ENCODE results near the gene GLYR1. TPM values are rescaled to one million over a fixed set of nuclear protein-coding genes. Genes with fewer than 3 reads are reported as not detected.

Gene GLYR1
- total RNA-seq, 1 experiment from 2014 or later, result 111 TPM

DNA sequence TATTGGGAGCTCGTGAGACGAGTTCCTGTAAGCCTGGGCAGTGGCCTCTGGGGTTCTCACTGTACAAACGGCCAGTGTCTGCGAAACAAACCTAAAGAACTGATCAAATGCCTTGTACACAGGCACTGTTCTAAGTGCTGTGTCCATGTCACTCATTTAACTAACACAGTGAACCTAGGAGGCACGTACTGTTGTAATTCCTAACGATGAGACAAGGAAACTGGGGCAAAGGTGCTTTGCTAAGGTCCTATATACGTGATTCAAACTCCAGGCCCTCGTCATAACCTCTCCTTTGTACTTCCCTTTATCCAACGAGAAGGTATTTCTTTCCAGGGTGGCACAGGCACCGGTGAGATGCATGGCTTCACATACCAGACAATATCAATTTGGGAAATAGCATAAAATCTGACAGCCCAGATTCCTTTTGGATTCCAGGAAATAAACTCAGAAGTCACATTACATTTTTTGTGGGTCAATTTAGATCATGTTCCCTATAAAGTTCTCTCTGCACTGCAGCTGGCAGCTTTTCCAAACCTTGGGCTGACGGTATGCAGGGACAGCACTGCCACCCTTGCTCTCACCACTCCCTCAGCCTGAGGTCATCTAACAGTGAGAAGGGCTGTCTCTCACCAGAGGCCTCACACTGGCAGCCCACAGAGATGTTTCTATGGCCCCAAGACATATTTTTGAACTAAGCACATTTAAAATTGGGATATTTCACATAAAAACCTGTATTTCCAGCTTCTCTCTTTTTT lies 18.3 kb downstream of the GLYR1 start:
- Histone ChIP-seq H3K27ac (ENCODE audit: low read length) (no peak overlapping the region), H3K4me3 (ENCODE audit: low read depth in 2 of 2, low read length in 2 of 2) (no peak overlapping the region), H3K36me3 (ENCODE audit: control insufficient read depth, insufficient read depth, low read length) (peaks cover 33% of the 10 kb centered on the region), H3K9me3 (ENCODE audit: control insufficient read depth, insufficient read depth, low read depth, low read length) (no peaks in the 10 kb centered on the region), H3K27me3 (ENCODE audit: control insufficient read depth, insufficient read depth, low read length) (no peaks in the 10 kb centered on the region), H3K4me1 (ENCODE audit: control insufficient read depth, insufficient read depth, low read length) (no peaks in the 10 kb centered on the region)
- no TSS peak for BruUV-seq (replicated peaks)
- ChIA-PET CTCF (no interaction called here), POLR2A (no interaction called here)
- TF ChIP-seq POLR2AphosphoS5 (IDR thresholded peaks at IDR 0.05; ENCODE audit: low read depth, low read length) (no peak), TCF7L2 (IDR thresholded peaks at IDR 0.05; ENCODE audit: low read depth, low read length) (no peak), SIN3A (IDR thresholded peaks at IDR 0.05; ENCODE audit: borderline replicate concordance, insufficient read depth, low read depth, low read length) (no peak), REST (IDR thresholded peaks at IDR 0.05; ENCODE audit: insufficient read depth in 1 of 2, low read depth in 2 of 2, low read length in 1 of 2) (no peak)
- TF ChIP-seq, protein P1, sequence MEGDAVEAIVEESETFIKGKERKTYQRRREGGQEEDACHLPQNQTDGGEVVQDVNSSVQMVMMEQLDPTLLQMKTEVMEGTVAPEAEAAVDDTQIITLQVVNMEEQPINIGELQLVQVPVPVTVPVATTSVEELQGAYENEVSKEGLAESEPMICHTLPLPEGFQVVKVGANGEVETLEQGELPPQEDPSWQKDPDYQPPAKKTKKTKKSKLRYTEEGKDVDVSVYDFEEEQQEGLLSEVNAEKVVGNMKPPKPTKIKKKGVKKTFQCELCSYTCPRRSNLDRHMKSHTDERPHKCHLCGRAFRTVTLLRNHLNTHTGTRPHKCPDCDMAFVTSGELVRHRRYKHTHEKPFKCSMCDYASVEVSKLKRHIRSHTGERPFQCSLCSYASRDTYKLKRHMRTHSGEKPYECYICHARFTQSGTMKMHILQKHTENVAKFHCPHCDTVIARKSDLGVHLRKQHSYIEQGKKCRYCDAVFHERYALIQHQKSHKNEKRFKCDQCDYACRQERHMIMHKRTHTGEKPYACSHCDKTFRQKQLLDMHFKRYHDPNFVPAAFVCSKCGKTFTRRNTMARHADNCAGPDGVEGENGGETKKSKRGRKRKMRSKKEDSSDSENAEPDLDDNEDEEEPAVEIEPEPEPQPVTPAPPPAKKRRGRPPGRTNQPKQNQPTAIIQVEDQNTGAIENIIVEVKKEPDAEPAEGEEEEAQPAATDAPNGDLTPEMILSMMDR (IDR thresholded peaks at IDR 0.05), result no peak
- DNase-seq (ENCODE audit: low read depth, low spot score) (no peak), ATAC-seq (no peak)
- in situ Hi-C loops (cut with HindIII; ENCODE audit: low pct_unique_long_range_greater_than_20kb, low sequenced_read_pairs), result no loop called here
- intact Hi-C loops (cut with micrococcal nuclease; ENCODE audit: unreplicated experiment), result no loop called here

GRCh38 chr16:4826980-4827379 lies 20.1 kb downstream of the GLYR1 start:
- CTCF ChIA-PET, result interaction anchor here (0.7 kb wide), 1 partner anchor 69 kb away, joined by 3 read pairs; no protein-coding TSS in a partner anchor
- TF ChIP-seq TCF7L2 (IDR thresholded peaks at IDR 0.05; ENCODE audit: low read depth, low read length) (no peak), SIN3A (IDR thresholded peaks at IDR 0.05; ENCODE audit: borderline replicate concordance, insufficient read depth, low read depth, low read length) (no peak), REST (IDR thresholded peaks at IDR 0.05; ENCODE audit: insufficient read depth in 1 of 2, low read depth in 2 of 2, low read length in 1 of 2) (no peak), POLR2AphosphoS5 (IDR thresholded peaks at IDR 0.05; ENCODE audit: low read depth, low read length) (no peak)
- TF ChIP-seq, protein P1 (IDR thresholded peaks at IDR 0.05), result no peak
- H3K27ac ChIP-seq (ENCODE audit: low read length), result no peak overlapping the region
- DNase-seq (ENCODE audit: low read depth, low spot score), result no peak
- POLR2A ChIA-PET, result interaction anchor here (0.6 kb wide), 1 partner anchor 66 kb away, joined by 3 read pairs; no protein-coding TSS in a partner anchor
- BruUV-seq (replicated peaks), result no TSS peak
- in situ Hi-C loops (cut with HindIII; ENCODE audit: low pct_unique_long_range_greater_than_20kb, low sequenced_read_pairs) (no loop called here), intact Hi-C loops (cut with micrococcal nuclease; ENCODE audit: unreplicated experiment) (no loop called here)
- no peaks in the 10 kb centered on the region for H3K4me1 ChIP-seq (ENCODE audit: control insufficient read depth, insufficient read depth, low read length)
- H3K4me3 ChIP-seq (ENCODE audit: low read depth in 2 of 2, low read length in 2 of 2), result no peak overlapping the region
- no peaks in the 10 kb centered on the region for H3K27me3 ChIP-seq (ENCODE audit: control insufficient read depth, insufficient read depth, low read length)
- peaks cover 36% of the 10 kb centered on the region for H3K36me3 ChIP-seq (ENCODE audit: control insufficient read depth, insufficient read depth, low read length)
- no peaks in the 10 kb centered on the region for H3K9me3 ChIP-seq (ENCODE audit: control insufficient read depth, insufficient read depth, low read depth, low read length)
- ATAC-seq, result no peak
